T-helper 17 cell (primary cell): ENCODE measurements around the gene CYP2C8. TPM values are rescaled to one million over a fixed set of nuclear protein-coding genes. Genes with fewer than 3 reads are reported as not detected.

Experiments
- ATAC-seq: fragments of 150-1000 bp; cut with Tn5 transposase; 2 replicates; pipeline ENCODE4 v1.10.0; 2021; ENCODE audit warnings: mild to moderate bottlenecking, moderate library complexity
- DNase-seq, 3 donors: peaks; one replicate each; pipeline versions ENCODE4 v3.0.0 to v3.0.0-alpha.2; 2020 to 2021
- H3K9me3 ChIP-seq: one replicate; pipeline ENCODE4 v1.7.0; 2013; ENCODE audit warnings: low read length, mild to moderate bottlenecking; ENCODE audit not compliant: control insufficient read depth, poor library complexity, severe bottlenecking
- H3K27ac Mint-ChIP-seq: one replicate; pipeline ENCODE4 v1.8.0; 2022; ENCODE audit warnings: mild to moderate bottlenecking, moderate library complexity, mixed read lengths
- H3K27me3 Mint-ChIP-seq: one replicate; pipeline ENCODE4 v1.8.0; 2022; ENCODE audit warnings: mixed read lengths
- H3K36me3 Mint-ChIP-seq: one replicate; pipeline ENCODE4 v1.8.0; 2022; ENCODE audit warnings: low read depth, mixed read lengths
- H3K4me1 Mint-ChIP-seq: one replicate; pipeline ENCODE4 v1.8.0; 2022; ENCODE audit warnings: mild to moderate bottlenecking, mixed read lengths
- H3K4me3 Mint-ChIP-seq: one replicate; pipeline ENCODE4 v1.8.0; 2022; ENCODE audit warnings: mild to moderate bottlenecking, moderate library complexity, mixed read lengths
- total RNA-seq, 4 donors: library from RNA in 2 of 4; stranded (reverse) in 2 of 4; gene quantifications; one replicate each; pipeline ENCODE4 v1.2.3 and lab custom pipeline; 2022 to 2026

Gene CYP2C8
- total RNA-seq, 2 donors from 2014 or later = 0.21 TPM; not detected in 1

DNA sequence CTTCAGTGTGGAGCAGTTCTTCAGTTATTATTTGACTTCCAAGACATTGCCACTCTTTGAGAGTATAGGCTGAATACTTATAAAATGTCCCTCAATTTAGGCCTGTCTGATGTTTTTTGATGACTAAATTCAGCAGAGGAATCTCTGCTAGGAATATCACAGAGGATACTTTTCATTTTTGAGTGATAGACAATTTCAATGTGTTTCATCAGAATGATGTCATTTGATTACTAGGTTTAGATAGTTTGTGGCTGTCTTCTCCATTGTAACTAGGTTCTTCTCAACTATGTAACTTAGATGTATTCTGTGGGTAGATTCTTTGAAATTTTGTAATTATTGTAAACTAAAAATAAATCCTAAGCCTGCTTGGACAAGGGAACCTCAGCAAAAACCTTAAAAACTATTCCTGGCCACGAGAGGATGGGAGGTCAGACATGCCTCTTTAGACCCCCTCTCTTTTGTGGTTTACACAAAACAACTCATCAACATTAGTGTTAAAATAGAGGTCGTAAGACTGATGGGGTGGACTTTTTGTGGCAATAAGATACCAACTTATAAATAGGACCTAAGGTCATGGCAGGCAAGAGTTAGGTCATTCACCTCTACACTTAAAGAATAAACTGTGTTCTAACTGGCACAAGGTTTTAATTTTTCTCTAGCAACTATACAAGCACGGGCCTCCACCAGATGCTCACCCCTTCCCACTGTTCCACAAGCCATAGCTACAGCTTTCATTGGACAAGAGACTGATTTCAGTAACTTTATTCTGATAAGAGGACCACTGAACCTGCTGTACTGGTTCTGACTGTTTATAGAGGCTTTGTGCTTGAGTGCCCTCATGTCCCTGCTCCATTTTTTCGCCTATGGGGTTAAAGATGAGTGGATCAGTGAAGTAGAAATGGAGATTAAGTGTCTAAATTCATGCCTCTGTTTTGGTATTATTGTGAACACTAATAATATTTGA lies 33.7 kb downstream of the CYP2C8 start:
- Mint-ChIP-seq H3K27me3 (no peaks in the 10 kb centered on the region), H3K36me3 (no peaks in the 10 kb centered on the region), H3K27ac (no peak overlapping the region), H3K4me1 (no peaks in the 10 kb centered on the region), H3K4me3 (no peak overlapping the region)
- ATAC-seq (no peak), DNase-seq (no peak)
- H3K9me3 ChIP-seq = no peaks in the 10 kb centered on the region

DNA sequence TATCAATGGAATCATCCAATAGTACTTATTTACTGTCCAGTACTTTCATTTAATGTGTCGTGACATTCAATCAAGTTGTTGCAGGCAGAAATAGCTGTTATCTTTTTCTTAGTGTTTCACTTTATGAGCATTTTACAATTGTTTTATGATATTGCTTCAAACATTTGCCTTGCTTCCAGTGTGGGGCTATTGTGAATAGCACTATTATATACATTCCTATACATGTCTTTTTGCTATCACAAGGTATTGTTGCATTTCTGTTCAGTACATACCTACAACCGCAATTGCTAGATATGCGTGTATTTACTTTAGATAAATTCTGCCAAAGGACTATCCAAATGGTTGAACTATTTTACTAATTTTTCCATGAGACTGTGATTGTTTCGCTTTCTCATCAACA lies 34.9 kb downstream of the CYP2C8 start:
- Mint-ChIP-seq H3K27me3 (no peaks in the 10 kb centered on the region), H3K4me1 (no peaks in the 10 kb centered on the region), H3K27ac (no peak overlapping the region), H3K4me3 (no peak overlapping the region), H3K36me3 (no peaks in the 10 kb centered on the region)
- DNase-seq (no peak), ATAC-seq (no peak)
- no peaks in the 10 kb centered on the region for H3K9me3 ChIP-seq

GRCh38 chr10:95031656-95032055 lies 37.6 kb downstream of the CYP2C8 start:
- no peak overlapping the region for H3K27ac Mint-ChIP-seq
- H3K4me1 Mint-ChIP-seq = no peaks in the 10 kb centered on the region
- no peak for DNase-seq
- no peaks in the 10 kb centered on the region for H3K36me3 Mint-ChIP-seq
- no peak overlapping the region for H3K4me3 Mint-ChIP-seq
- no peaks in the 10 kb centered on the region for H3K27me3 Mint-ChIP-seq
- ATAC-seq = no peak
- no peaks in the 10 kb centered on the region for H3K9me3 ChIP-seq

GRCh38 chr10:95026461-95026860 lies 42.8 kb downstream of the CYP2C8 start:
- Mint-ChIP-seq H3K27ac (no peak overlapping the region), H3K27me3 (no peaks in the 10 kb centered on the region), H3K4me3 (no peak overlapping the region), H3K36me3 (no peaks in the 10 kb centered on the region), H3K4me1 (no peaks in the 10 kb centered on the region)
- no peaks in the 10 kb centered on the region for H3K9me3 ChIP-seq
- DNase-seq (no peak), ATAC-seq (no peak)

- H3K27ac Mint-ChIP-seq = no peak overlapping the region
- ATAC-seq (no peak), DNase-seq (no peak)
- no peaks in the 10 kb centered on the region for H3K27me3 Mint-ChIP-seq
- no peak overlapping the region for H3K4me3 Mint-ChIP-seq
- H3K9me3 ChIP-seq = no peaks in the 10 kb centered on the region
- no peaks in the 10 kb centered on the region for H3K4me1 Mint-ChIP-seq
- no peaks in the 10 kb centered on the region for H3K36me3 Mint-ChIP-seq
Observed at GRCh38 chr10:94997741-94998174, 71.5 kb downstream of the CYP2C8 start.

- Mint-ChIP-seq H3K4me1 (no peaks in the 10 kb centered on the region), H3K27ac (no peak overlapping the region), H3K36me3 (no peaks in the 10 kb centered on the region), H3K4me3 (no peak overlapping the region), H3K27me3 (no peaks in the 10 kb centered on the region)
- H3K9me3 ChIP-seq = no peaks in the 10 kb centered on the region
- no peak for ATAC-seq
- DNase-seq = no peak
Observed at GRCh38 chr10:94992811-94993210, 76.5 kb downstream of the CYP2C8 start.

DNA sequence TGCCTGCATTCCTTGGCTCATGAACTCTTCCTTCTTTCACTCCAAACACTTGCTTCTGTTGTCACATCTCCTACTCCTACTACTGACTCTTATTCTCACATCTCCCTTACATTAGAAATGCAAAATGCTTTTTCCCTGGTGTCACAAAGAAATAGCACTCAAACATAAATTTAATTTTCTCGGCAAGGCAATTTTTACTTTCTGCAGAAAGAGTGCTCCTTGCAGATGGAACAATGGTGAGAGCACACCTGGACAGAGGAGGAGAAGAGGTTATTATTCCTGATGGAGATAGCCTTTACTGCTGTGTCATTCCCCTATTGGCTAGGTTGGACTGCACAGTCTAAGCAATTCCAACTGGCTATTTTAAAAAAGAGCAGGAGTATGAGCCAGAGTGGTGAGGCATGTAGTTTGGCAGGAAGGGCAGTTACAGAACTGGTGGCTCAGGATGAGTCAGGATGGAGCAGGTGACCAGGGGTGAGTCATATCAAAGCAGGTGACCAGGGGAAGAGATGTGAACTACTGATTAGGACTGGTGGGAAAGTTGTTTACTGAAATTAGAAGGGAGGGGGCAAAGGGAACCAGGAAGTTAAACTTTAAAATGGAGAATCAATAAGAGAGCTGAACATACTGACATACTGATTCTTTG lies 77.9 kb downstream of the CYP2C8 start:
- DNase-seq = no peak

DNA sequence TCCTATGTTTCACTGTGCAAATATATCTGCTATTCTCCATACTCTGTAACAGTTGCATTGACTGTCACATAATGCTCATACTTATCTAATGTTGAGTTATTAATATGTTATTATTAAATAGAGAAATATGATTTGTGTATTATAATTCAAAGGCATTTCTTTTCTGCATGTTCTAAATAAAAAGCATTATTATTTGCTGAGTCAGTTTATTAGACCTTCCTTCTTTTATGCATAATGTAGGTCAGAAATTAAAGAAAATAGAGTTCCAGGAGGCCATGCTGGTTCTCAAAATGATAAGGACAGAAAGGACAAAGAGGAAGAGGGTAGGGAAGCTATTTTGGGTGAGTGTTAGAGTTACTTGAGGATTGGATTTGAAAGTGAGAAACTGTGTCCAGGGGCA lies 80.1 kb downstream of the CYP2C8 start:
- DNase-seq = no peak
- H3K27me3 Mint-ChIP-seq = no peaks in the 10 kb centered on the region
- no peak for ATAC-seq
- no peak overlapping the region for H3K27ac Mint-ChIP-seq
- no peak overlapping the region for H3K4me3 Mint-ChIP-seq
- no peaks in the 10 kb centered on the region for H3K9me3 ChIP-seq
- H3K4me1 Mint-ChIP-seq = no peaks in the 10 kb centered on the region
- no peaks in the 10 kb centered on the region for H3K36me3 Mint-ChIP-seq

More for the DNA sequence above, 77.9 kb downstream of the CYP2C8 start:
- ATAC-seq = no peak
- no peaks in the 10 kb centered on the region for H3K36me3 Mint-ChIP-seq
- no peaks in the 10 kb centered on the region for H3K4me1 Mint-ChIP-seq
- no peaks in the 10 kb centered on the region for H3K27me3 Mint-ChIP-seq
- H3K27ac Mint-ChIP-seq = no peak overlapping the region
- H3K4me3 Mint-ChIP-seq = no peak overlapping the region
- no peaks in the 10 kb centered on the region for H3K9me3 ChIP-seq

Other genes with a start within 250 kb of the CYP2C8 start
- not detected for gene CYP2C9, start 130.8 kb downstream of the CYP2C8 start, total RNA-seq
- gene ACSM6, start 124.7 kb upstream of the CYP2C8 start, total RNA-seq = not detected
- 10 to 100 TPM in 1 of 2 donors, 1 to 10 TPM in 1; 8.3 to 44.4 TPM for gene PDLIM1, start 221.5 kb upstream of the CYP2C8 start, total RNA-seq